Transverse colon (tissue), 4 donors: ENCODE results near the gene VEGFC. TPM values are rescaled to one million over a fixed set of nuclear protein-coding genes. Genes with fewer than 3 reads are reported as not detected.

ENCODE experiments used
- DNase-seq: peaks from one replicate; pipeline ENCODE4 v3.0.0-alpha.2; 2019
- H3K27ac ChIP-seq, 4 donors: fragments of 200-600 bp; sonication (generic); 2 replicates each; pipeline ENCODE4 v1.5.1; 2016 to 2018; ENCODE audit warnings: inconsistent platforms in 4 of 4
- H3K27me3 ChIP-seq: fragments of 200-600 bp; sonication (generic); 2 replicates; pipeline ENCODE4 v1.5.1; 2017; ENCODE audit warnings: inconsistent platforms
- H3K36me3 ChIP-seq, 4 donors: fragments of 200-600 bp; sonication (generic); 2 replicates each; pipeline ENCODE4 v1.5.1; 2017 to 2019; ENCODE audit warnings: inconsistent platforms in 4 of 4
- H3K4me1 ChIP-seq, 4 donors: fragments of 200-600 bp; sonication (generic); 2 replicates each; pipeline ENCODE4 v1.5.1; 2017 to 2020; ENCODE audit warnings: inconsistent platforms in 4 of 4
- H3K4me3 ChIP-seq, 4 donors: fragments of 200-600 bp; sonication (generic); 1 replicate in 1 of 4; 2 replicates in 3 of 4; pipeline versions ENCODE4 v1.5.1 to v1.6.1; 2017 to 2019; ENCODE audit warnings: inconsistent platforms in 4 of 4
- H3K9me3 ChIP-seq, 2 donors: fragments of 200-600 bp; sonication (generic); 2 replicates each; pipeline ENCODE4 v1.5.1; 2017 to 2019; ENCODE audit warnings: inconsistent platforms in 2 of 2
- EP300 ChIP-seq: sonication (generic); formaldehyde crosslinking; IDR thresholded peaks from one replicate; pipeline ENCODE4 v1.6.1; 2017; ENCODE audit warnings: antibody characterized with exemption, low read depth
- POLR2A ChIP-seq: fragments of 450-650 bp; IDR thresholded peaks from one replicate; pipeline ENCODE4 v1.6.1; 2016; ENCODE audit warnings: antibody characterized with exemption, mild to moderate bottlenecking, moderate library complexity
- POLR2AphosphoS5 ChIP-seq, 3 donors: sonication (generic); formaldehyde crosslinking; IDR thresholded peaks; one replicate each; pipeline ENCODE4 v1.6.1; 2016; ENCODE audit warnings: antibody characterized with exemption in 3 of 3
- WGBS, 2 donors: methylation state at CpG; one replicate each; pipeline ENCODE4 v1.1.5; 2018; ENCODE audit warnings: low coverage in 1 of 2; 5-methylcytosine and 5-hydroxymethylcytosine counted together
- in situ Hi-C, 4 donors: fragments of 200-750 bp; cut with MboI; loops; one replicate each; pipeline versions ENCODE4 v1.15.0 to v1.15.1; 2017; ENCODE audit warnings: low sequenced_read_pairs in 3 of 4, low pct_ligation_motif_present in 1 of 4, low pct_unique_long_range_greater_than_20kb in 1 of 4
- intact Hi-C: fragments of 100-400 bp; cut with DNase I; formaldehyde crosslinking; loops from one replicate; pipeline ENCODE4 v1.15.1; 2023; ENCODE audit warnings: low total_unique reads
- total RNA-seq, 4 donors: library from RNA; depleted of rRNA; stranded (reverse); fragments of >200 nt; gene quantifications; one replicate each; pipeline ENCODE4 v1.1.0, GENCODE V29; 2016
- TF ChIP-seq, protein P1 (sequence below), 5 experiments: fragments of 200-600 bp in 3 of 5; fragments of 450-650 bp in 2 of 5; sonication (generic) in 3 of 5; IDR thresholded peaks; 1 replicate in 2 of 5; 2 replicates in 3 of 5; pipeline ENCODE4 v1.5.1; 2016 to 2017; ENCODE audit warnings: antibody characterized with exemption in 5 of 5, inconsistent platforms in 3 of 5, mild to moderate bottlenecking in 2 of 5, moderate library complexity in 1 of 5

The VEGFC gene
- total RNA-seq, 4 donors from 2014 or later: 1.2 to 2.9 (median 2.2) TPM; not detected in 1

DNA sequence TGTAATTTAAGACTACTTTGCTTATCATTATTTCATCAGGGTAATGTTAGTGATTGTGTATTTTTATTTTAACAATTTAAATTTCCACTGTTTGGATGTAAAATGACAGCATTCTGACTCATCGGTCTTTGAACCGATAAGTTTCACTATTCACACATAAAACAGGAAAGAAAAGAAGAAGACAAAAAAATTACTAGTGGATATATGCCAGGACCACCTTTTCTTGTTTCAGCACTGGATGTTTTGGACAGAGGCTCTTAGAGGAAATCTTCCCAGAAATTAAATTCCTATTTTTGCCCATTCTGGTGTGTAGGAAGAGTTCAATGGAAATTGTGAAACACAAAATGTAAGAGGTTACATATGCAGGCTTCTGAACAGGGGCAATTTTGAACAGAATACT is 57.4 kb downstream of the VEGFC start:
- DNase-seq: no peak
- Histone ChIP-seq H3K36me3 (no peaks in the 10 kb centered on the region), H3K4me3 (no peak overlapping the region), H3K27ac (no peak overlapping the region), H3K4me1 (no peaks in the 10 kb centered on the region), H3K9me3 (no peaks in the 10 kb centered on the region), H3K27me3 (no peaks in the 10 kb centered on the region)
- WGBS, 2 donors: 87 to 92% methylated on average over 2 of the region's 2 CpGs
- no peak for TF ChIP-seq EP300
- TF ChIP-seq POLR2AphosphoS5 (IDR thresholded peaks at IDR 0.05): no peak
- in situ Hi-C loops: no loop called here
- intact Hi-C loops: no loop called here

DNA sequence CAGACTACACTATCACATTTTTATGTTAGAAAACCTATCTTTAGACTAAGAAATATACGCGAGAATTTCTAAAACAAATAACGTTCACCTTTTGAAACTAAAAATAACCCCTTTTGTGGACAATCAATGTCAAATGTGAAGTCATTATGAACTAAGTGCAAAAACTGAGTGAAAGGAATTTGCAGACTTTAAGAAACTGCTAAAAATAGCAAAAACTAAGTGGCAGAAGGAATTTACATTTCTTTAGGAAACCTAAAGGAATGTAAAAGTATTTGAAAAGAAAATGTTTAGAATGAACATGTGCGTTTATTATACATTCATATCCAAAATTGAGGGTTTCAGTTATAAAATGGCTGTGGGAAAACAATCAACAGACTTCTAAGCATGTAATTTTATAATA is 58.3 kb downstream of the VEGFC start:
- Histone ChIP-seq H3K4me3 (no peak overlapping the region), H3K4me1 (no peaks in the 10 kb centered on the region), H3K36me3 (no peaks in the 10 kb centered on the region), H3K27ac (no peak overlapping the region), H3K9me3 (no peaks in the 10 kb centered on the region), H3K27me3 (no peaks in the 10 kb centered on the region)
- DNase-seq: no peak
- 69 to 74% methylated on average over 4 of the region's 4 CpGs for WGBS, 2 donors
- intact Hi-C loops: no loop called here
- no peak for TF ChIP-seq POLR2A
- no peak for TF ChIP-seq EP300
- TF ChIP-seq, protein P1, sequence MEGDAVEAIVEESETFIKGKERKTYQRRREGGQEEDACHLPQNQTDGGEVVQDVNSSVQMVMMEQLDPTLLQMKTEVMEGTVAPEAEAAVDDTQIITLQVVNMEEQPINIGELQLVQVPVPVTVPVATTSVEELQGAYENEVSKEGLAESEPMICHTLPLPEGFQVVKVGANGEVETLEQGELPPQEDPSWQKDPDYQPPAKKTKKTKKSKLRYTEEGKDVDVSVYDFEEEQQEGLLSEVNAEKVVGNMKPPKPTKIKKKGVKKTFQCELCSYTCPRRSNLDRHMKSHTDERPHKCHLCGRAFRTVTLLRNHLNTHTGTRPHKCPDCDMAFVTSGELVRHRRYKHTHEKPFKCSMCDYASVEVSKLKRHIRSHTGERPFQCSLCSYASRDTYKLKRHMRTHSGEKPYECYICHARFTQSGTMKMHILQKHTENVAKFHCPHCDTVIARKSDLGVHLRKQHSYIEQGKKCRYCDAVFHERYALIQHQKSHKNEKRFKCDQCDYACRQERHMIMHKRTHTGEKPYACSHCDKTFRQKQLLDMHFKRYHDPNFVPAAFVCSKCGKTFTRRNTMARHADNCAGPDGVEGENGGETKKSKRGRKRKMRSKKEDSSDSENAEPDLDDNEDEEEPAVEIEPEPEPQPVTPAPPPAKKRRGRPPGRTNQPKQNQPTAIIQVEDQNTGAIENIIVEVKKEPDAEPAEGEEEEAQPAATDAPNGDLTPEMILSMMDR (IDR thresholded peaks at IDR 0.05): no peak
- TF ChIP-seq POLR2AphosphoS5 (IDR thresholded peaks at IDR 0.05): no peak
- in situ Hi-C loops: no loop called here

DNA sequence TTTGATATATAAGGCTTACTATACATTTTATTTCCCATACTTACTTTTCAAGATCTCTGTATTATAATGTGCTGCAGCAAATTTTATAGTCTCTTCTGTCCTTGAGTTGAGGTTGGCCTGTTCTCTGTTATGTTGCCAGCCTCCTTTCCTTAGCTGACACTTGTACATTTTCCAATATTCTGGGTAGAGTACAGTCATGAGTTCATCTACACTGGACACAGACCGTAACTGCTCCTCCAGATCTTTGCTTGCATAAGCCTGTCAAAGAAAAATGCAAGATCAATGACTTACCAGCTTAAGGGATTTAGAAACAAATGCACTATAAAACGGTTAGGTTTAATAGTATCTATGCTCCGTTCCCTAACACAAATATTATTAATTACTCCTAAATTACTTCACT is 63.2 kb downstream of the VEGFC start:
- no peak overlapping the region for H3K4me3 ChIP-seq
- H3K9me3 ChIP-seq: no peaks in the 10 kb centered on the region
- no peak for DNase-seq
- TF ChIP-seq EP300 (no peak), POLR2AphosphoS5 (IDR thresholded peaks at IDR 0.05) (no peak), POLR2A (no peak)
- TF ChIP-seq, protein P1 (IDR thresholded peaks at IDR 0.05): no peak
- no peaks in the 10 kb centered on the region for H3K27me3 ChIP-seq
- in situ Hi-C loops (no loop called here), intact Hi-C loops (no loop called here)
- no peak overlapping the region for H3K27ac ChIP-seq
- H3K36me3 ChIP-seq: no peaks in the 10 kb centered on the region
- WGBS, 2 donors: 62 to 73% methylated on average over 3 of the region's 3 CpGs
- H3K4me1 ChIP-seq: no peaks in the 10 kb centered on the region

DNA sequence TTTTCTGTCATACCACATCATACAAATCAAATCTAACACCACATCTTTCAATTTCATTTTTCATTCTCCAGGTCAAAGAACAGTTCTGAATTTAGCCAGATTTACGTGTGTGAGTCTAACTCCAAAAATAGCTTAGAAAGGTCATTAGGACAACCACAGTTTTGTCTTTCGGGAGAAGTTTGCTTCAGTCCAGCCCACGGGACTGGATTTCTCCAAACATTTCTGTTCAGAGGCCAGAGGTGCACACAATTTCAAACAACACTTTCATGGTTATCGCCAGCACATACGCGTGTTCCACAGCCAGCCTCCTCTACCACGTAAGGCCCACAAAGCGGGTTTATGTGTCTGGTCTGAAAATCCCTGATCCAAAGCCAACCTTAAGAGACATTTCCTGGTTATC is 65.9 kb downstream of the VEGFC start:
- no peaks in the 10 kb centered on the region for H3K27me3 ChIP-seq
- H3K36me3 ChIP-seq: no peaks in the 10 kb centered on the region
- in situ Hi-C loops: no loop called here
- H3K9me3 ChIP-seq: no peaks in the 10 kb centered on the region
- H3K27ac ChIP-seq: no peak overlapping the region
- WGBS, 2 donors: 54 to 79% methylated on average over 2 to 8 of the region's 8 CpGs
- DNase-seq: no peak
- TF ChIP-seq, protein P1 (IDR thresholded peaks at IDR 0.05): no peak
- TF ChIP-seq POLR2A (no peak), POLR2AphosphoS5 (IDR thresholded peaks at IDR 0.05) (no peak), EP300 (no peak)
- intact Hi-C loops: no loop called here
- H3K4me1 ChIP-seq: no peaks in the 10 kb centered on the region
- no peak overlapping the region for H3K4me3 ChIP-seq

DNA sequence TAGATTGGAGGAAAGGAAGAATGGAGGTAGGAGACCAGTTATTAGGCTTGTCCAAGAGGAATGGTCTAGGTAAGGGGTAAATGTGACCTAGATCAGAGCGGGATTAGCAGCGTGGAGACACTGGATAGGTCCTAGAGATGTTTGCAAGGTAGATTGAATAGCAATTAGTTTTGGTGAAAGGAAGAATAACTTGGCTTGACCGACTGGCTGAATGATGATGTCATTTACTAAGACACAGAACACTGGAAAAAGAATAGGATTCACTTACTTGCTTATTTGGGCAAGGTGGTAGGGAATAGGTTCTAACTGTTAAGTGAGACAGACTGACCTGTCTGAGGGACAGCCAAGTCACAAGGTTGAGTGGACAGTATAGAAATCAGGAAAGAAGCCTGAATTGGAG is 71.3 kb downstream of the VEGFC start:
- H3K27me3 ChIP-seq: no peaks in the 10 kb centered on the region
- no peak for DNase-seq
- H3K9me3 ChIP-seq: no peaks in the 10 kb centered on the region
- in situ Hi-C loops: no loop called here
- intact Hi-C loops: no loop called here
- H3K36me3 ChIP-seq: no peaks in the 10 kb centered on the region
- TF ChIP-seq EP300 (no peak), POLR2A (no peak), POLR2AphosphoS5 (IDR thresholded peaks at IDR 0.05) (no peak)
- TF ChIP-seq, protein P1 (IDR thresholded peaks at IDR 0.05): no peak
- 85 to 95% methylated on average over 2 to 3 of the region's 3 CpGs for WGBS, 2 donors
- H3K27ac ChIP-seq: no peak overlapping the region
- no peaks in the 10 kb centered on the region for H3K4me1 ChIP-seq
- no peak overlapping the region for H3K4me3 ChIP-seq
